Ascending aorta (tissue), 2 donors: Measurements from ENCODE around the gene FN3K. TPM values are rescaled to one million over a fixed set of nuclear protein-coding genes. Genes with fewer than 3 reads are reported as not detected.

ENCODE experiments used
- DNase-seq, 2 donors: peaks; one replicate each; pipeline ENCODE4 v3.0.0-alpha.2; 2019; ENCODE audit warnings: low spot score in 2 of 2
- H3K27ac ChIP-seq, 2 donors: fragments of 200-600 bp; sonication (generic); one replicate each; pipeline ENCODE4 v1.5.1; 2016 to 2017; ENCODE audit warnings: mild to moderate bottlenecking in 1 of 2
- H3K27me3 ChIP-seq: fragments of 200-600 bp; sonication (generic); one replicate; pipeline ENCODE4 v1.5.1; 2017
- H3K36me3 ChIP-seq, 2 donors: fragments of 200-600 bp; sonication (generic); one replicate each; pipeline ENCODE4 v1.5.1; 2016
- H3K4me1 ChIP-seq, 2 donors: fragments of 200-600 bp; sonication (generic); one replicate each; pipeline ENCODE4 v1.5.1; 2016 to 2017; ENCODE audit warnings: mild to moderate bottlenecking in 1 of 2
- H3K4me3 ChIP-seq, 2 donors: fragments of 200-600 bp; sonication (generic); one replicate each; pipeline ENCODE4 v1.5.1; 2016 to 2017; ENCODE audit warnings: mild to moderate bottlenecking in 1 of 2
- H3K9me3 ChIP-seq, 2 donors: fragments of 200-600 bp; sonication (generic); one replicate each; pipeline ENCODE4 v1.5.1; 2016
- CTCF ChIP-seq, 3 experiments: fragments of 200-600 bp in 2 of 3; fragments of 450-650 bp in 1 of 3; sonication (generic) in 2 of 3; IDR thresholded peaks; one replicate each; pipeline ENCODE4 v1.5.1; 2016 to 2019; ENCODE audit warnings: antibody characterized with exemption in 3 of 3, mild to moderate bottlenecking in 1 of 3, moderate library complexity in 1 of 3
- intact Hi-C: fragments of 100-400 bp; cut with DNase I; formaldehyde crosslinking; loops from one replicate; pipeline ENCODE4 v1.15.1; 2023
- total RNA-seq: library from RNA; depleted of rRNA; stranded (reverse); fragments of >200 nt; gene quantifications from one replicate; pipeline ENCODE4 v1.1.0, GENCODE V29; 2016

Gene FN3K
- total RNA-seq, 1 donor from 2014 or later = 10.5 TPM

- Histone ChIP-seq H3K4me3 (no peak overlapping the region), H3K27me3 (no peaks in the 10 kb centered on the region)
These were observed 39.2 kb upstream of the FN3K start for GRCh38 chr17:82696259-82696658.

GRCh38 chr17:82696916-82697807, 38.3 kb upstream of the FN3K start:
- Histone ChIP-seq H3K27ac (no peak overlapping the region), H3K9me3 (peaks cover 0 to 7% of the 10 kb centered on the region in 2 donors), H3K4me1 (peaks cover 10 to 11% of the 10 kb centered on the region in 2 donors), H3K27me3 (no peaks in the 10 kb centered on the region), H3K36me3 (no peaks in the 10 kb centered on the region), H3K4me3 (peak overlapping the region; percentile 71 to 99)
- no peak for TF ChIP-seq CTCF (IDR thresholded peaks at IDR 0.05)
- intact Hi-C loops = no loop called here
- DNase-seq = no peak

More at GRCh38 chr17:82696259-82696658, 39.2 kb upstream of the FN3K start:
- Histone ChIP-seq H3K36me3 (peaks cover 0 to 2% of the 10 kb centered on the region in 2 donors), H3K9me3 (peaks cover 0 to 7% of the 10 kb centered on the region in 2 donors), H3K27ac (no peak overlapping the region), H3K4me1 (peaks cover 10 to 11% of the 10 kb centered on the region in 2 donors)
- DNase-seq = no peak
- intact Hi-C loops = no loop called here
- no peak for TF ChIP-seq CTCF (IDR thresholded peaks at IDR 0.05)

- intact Hi-C loops = loop anchor here (1.0 to 2.0 kb wide), 4 partner anchors 19 to 55 kb away; partner anchors contain the start of genes FN3KRP, TBCD and WDR45B
- Histone ChIP-seq H3K36me3 (no peaks in the 10 kb centered on the region), H3K27me3 (no peaks in the 10 kb centered on the region), H3K27ac (no peak overlapping the region), H3K9me3 (peaks cover 0 to 7% of the 10 kb centered on the region in 2 donors), H3K4me3 (peak overlapping the region; percentile 71 to 99), H3K4me1 (peaks cover 10 to 11% of the 10 kb centered on the region in 2 donors)
- DNase-seq = no peak
- TF ChIP-seq CTCF (IDR thresholded peaks at IDR 0.05) = no peak
These were observed 37.7 kb upstream of the FN3K start for GRCh38 chr17:82697808-82698064.

DNA sequence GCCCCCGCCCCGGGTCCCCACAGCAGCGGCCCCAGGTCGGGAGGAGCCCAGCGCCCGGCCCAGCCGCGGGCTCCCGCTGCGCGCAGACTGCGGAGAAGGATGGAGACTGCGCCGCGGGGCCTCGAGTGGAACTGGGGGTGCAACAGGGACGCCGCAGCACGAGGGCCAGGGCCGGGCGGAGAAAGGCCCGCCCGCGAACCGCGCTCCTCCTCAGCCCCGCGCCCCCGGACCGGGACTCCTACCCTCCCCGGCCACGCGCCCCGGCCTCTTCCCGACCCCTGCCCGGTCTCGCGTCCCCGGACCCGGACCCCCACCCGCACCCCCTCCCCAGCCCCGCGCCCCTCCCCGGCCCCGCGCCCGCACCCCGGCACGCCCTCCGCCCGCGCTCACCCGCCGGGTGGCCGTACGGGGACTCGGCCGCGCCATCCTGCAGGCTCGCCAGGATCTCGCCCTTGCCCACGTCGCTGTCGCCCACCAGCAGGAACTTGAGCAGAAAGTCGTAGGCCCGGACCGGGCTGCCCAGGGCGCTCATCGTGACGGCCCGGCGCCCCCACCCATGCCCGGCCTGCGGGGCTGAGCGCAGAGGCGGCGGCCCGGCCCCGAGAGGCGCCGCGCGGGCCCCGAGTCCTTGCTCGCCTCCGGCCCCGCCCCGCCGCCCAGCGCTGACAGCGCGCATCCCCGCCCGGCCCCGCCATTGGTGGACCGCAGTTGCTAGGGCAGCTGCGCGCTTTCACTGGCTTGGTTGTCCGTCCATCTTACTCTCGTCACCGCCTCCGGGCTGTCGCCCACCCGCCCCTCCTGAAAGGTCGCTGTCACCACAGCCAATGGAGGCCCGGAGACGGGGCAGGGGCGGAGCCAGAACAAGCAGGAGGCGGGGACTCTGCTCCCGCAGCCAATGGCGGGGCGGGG, 37.1 kb upstream of the FN3K start, which contains the start of gene RAB40B:
Gene RAB40B, minus strand, starts transcription at position 634 of the 909 bp plus-strand sequence. Its CDS starts 102 bp downstream, at position 532.
- Histone ChIP-seq H3K9me3 (peaks cover 0 to 7% of the 10 kb centered on the region in 2 donors), H3K27me3 (no peaks in the 10 kb centered on the region), H3K4me1 (peaks cover 10 to 11% of the 10 kb centered on the region in 2 donors), H3K36me3 (no peaks in the 10 kb centered on the region), H3K4me3 (peak within 1 kb of the TSS; percentile 71 to 99), H3K27ac (peak within 1 kb of the TSS in 1 of 2 donors; percentile 65)
- DNase-seq = peak; percentile 98 to 100
- intact Hi-C loops = loop anchor here (1.0 to 2.0 kb wide), 4 partner anchors 18 to 54 kb away; partner anchors contain the start of genes FN3KRP, TBCD and WDR45B
- no peak for TF ChIP-seq CTCF (IDR thresholded peaks at IDR 0.05)

DNA sequence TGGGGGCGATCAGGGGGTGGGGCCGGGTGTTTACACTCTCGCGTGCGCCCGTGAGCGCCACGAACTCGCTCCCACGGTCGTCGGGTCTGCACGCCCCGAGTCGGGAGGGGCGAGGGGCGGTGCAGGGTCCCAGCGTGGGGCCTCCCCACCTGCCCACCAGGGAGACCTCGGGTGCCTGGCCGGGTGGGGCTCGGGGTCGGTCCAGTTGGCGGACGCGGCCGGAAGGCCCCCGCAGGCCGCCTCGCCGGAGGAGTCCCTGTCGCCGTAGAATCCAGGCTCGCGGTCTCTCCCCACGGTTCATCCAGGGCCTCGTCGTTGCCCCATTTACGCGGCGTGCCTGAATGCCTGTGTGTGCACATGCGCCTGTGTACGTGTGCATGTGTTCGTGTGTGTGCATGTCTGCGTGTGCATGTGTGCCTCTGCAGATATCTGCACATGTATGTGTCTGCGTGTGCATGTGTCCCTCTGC, 36.4 kb upstream of the FN3K start:
- peaks cover 0 to 7% of the 10 kb centered on the region in 2 donors for H3K9me3 ChIP-seq
- H3K4me3 ChIP-seq = peak overlapping the region; percentile 71 to 99
- no peaks in the 10 kb centered on the region for H3K27me3 ChIP-seq
- intact Hi-C loops = loop anchor here (1.0 to 2.0 kb wide), 4 partner anchors 17 to 54 kb away; partner anchors contain the start of genes FN3KRP, TBCD and WDR45B
- H3K36me3 ChIP-seq = no peaks in the 10 kb centered on the region
- peak overlapping the region in 1 of 2 donors; percentile 65 for H3K27ac ChIP-seq
- TF ChIP-seq CTCF (IDR thresholded peaks at IDR 0.05) = no peak
- DNase-seq = no peak
- H3K4me1 ChIP-seq = peaks cover 10 to 11% of the 10 kb centered on the region in 2 donors
